Measurements from ENCODE around the gene KIRREL3. TPM values are rescaled to one million over a fixed set of nuclear protein-coding genes. Genes with fewer than 3 reads are reported as not detected.

KIRREL3 gene
- total RNA-seq, 1 donor from 2014 or later, result under 0.01 TPM

DNA sequence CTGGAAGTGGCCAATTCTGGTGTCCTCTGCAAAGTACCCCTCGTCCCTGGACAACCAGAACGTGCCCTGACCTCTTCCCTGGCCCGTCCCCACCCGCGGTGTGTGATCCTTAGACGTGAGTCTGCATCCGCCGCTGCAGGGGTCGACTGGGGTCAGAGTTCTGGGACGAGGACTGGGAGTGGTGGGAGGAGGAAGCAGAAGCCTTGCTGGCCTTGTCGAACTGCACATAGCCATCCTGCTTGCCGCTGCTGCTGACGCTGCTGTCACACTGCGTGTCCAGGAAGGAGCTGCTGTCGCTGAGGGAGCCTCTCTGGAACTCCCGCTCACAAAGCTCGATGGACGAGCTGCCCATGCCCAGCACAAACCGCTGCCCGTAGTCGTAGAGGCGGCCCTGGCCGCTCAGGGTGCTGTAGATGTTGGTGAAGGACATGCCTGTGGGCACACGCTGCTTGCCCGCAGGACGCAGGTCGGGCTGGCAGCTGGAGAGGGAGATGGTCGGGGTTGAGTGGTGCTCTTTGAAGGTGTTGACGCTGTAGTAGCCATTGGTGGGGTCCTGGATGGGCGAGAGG is 576.0 kb downstream of the KIRREL3 start:
- H3K36me3 ChIP-seq (ENCODE audit: control insufficient read depth in 3 of 3, insufficient read depth in 3 of 3, low read length in 3 of 3), result no peaks in the 10 kb centered on the region
- H3K4me1 ChIP-seq (ENCODE audit: control insufficient read depth in 3 of 3, insufficient read depth in 3 of 3, low read length in 3 of 3), result peaks cover 17 to 26% (median 20%) of the 10 kb centered on the region in 3 donors
- H3K4me3 ChIP-seq (ENCODE audit: low read length in 3 of 3), result no peak overlapping the region
- no peaks in the 10 kb centered on the region for H3K27me3 ChIP-seq (ENCODE audit: control insufficient read depth in 3 of 3, insufficient read depth in 3 of 3, low read length in 3 of 3)
- H3K27ac ChIP-seq (ENCODE audit: low read depth, low read length), result no peak overlapping the region
- H3K9ac ChIP-seq (ENCODE audit: low read depth in 1 of 3, low read length in 3 of 3), result no peak overlapping the region
- no peaks in the 10 kb centered on the region for H3K9me3 ChIP-seq (ENCODE audit: control insufficient read depth in 3 of 3, low read length in 3 of 3)

DNA sequence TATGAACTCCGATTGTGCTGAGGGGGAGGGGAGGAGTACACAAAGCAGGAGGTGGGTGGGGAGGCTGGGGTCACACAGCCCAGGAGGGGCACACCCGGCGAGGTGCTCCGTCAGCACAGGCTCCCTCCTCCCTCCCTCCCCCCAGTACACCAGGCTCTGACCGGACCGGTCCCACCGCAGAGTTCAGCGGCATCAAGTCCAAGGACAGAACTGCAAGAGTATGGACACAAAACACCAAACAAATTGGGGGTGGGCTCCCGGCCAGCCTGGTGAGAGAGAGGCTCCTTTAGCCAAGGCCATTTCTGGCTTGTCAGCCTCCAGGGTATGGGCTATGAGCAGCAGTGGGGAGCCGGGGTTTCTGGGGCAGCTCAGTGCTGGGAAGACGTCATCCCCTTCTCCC is 576.8 kb downstream of the KIRREL3 start:
- Histone ChIP-seq H3K4me3 (ENCODE audit: low read length in 3 of 3) (no peak overlapping the region), H3K27me3 (ENCODE audit: control insufficient read depth in 3 of 3, insufficient read depth in 3 of 3, low read length in 3 of 3) (no peaks in the 10 kb centered on the region), H3K9ac (ENCODE audit: low read depth in 1 of 3, low read length in 3 of 3) (no peak overlapping the region), H3K9me3 (ENCODE audit: control insufficient read depth in 3 of 3, low read length in 3 of 3) (no peaks in the 10 kb centered on the region), H3K27ac (ENCODE audit: low read depth, low read length) (no peak overlapping the region), H3K4me1 (ENCODE audit: control insufficient read depth in 3 of 3, insufficient read depth in 3 of 3, low read length in 3 of 3) (peaks cover 17 to 26% (median 20%) of the 10 kb centered on the region in 3 donors), H3K36me3 (ENCODE audit: control insufficient read depth in 3 of 3, insufficient read depth in 3 of 3, low read length in 3 of 3) (no peaks in the 10 kb centered on the region)

DNA sequence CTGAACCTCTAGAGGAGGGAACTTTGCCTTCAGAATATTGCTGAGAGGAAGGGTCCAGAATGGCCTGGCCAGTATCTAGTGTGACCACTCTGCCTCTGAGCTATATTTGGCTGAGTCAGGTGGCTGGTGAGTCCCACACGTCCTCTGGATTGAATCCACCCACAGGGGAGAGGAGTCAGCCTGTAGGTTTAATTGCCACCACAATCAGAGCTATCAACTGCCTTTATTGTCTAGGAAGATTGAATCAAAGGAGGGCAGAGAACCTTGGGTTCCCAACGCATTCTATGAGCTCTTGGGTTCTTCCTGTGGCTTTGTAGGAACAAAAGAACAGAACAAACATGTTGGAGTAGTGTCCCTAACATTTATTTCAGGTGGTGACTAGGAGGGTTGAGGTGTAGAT is 577.4 kb downstream of the KIRREL3 start:
- Histone ChIP-seq H3K27ac (ENCODE audit: low read depth, low read length) (no peak overlapping the region), H3K4me1 (ENCODE audit: control insufficient read depth in 3 of 3, insufficient read depth in 3 of 3, low read length in 3 of 3) (peaks cover 17 to 26% (median 20%) of the 10 kb centered on the region in 3 donors), H3K9ac (ENCODE audit: low read depth in 1 of 3, low read length in 3 of 3) (no peak overlapping the region), H3K36me3 (ENCODE audit: control insufficient read depth in 3 of 3, insufficient read depth in 3 of 3, low read length in 3 of 3) (no peaks in the 10 kb centered on the region), H3K9me3 (ENCODE audit: control insufficient read depth in 3 of 3, low read length in 3 of 3) (no peaks in the 10 kb centered on the region), H3K27me3 (ENCODE audit: control insufficient read depth in 3 of 3, insufficient read depth in 3 of 3, low read length in 3 of 3) (no peaks in the 10 kb centered on the region), H3K4me3 (ENCODE audit: low read length in 3 of 3) (no peak overlapping the region)

DNA sequence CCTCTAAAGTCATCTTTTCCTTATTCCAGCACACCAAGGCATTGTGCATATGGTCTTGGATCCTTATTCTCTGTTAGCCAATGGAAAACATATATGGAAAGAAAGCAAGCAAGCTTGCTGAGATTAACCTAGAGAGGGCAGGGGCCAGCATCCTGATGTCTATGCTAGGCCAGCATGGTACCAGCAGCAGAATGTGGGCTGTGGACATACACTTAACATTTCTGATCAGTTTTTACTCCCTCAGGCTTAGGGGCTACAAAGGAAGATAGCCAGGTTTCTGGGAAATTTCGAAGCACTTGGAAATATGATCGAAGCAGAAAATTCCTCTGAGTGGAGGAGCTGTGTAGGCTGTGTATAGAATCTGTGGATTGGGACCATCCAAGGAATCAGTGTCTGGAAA is 578.1 kb downstream of the KIRREL3 start:
- Histone ChIP-seq H3K27ac (ENCODE audit: low read depth, low read length) (no peak overlapping the region), H3K27me3 (ENCODE audit: control insufficient read depth in 3 of 3, insufficient read depth in 3 of 3, low read length in 3 of 3) (no peaks in the 10 kb centered on the region), H3K4me3 (ENCODE audit: low read length in 3 of 3) (no peak overlapping the region), H3K9ac (ENCODE audit: low read depth in 1 of 3, low read length in 3 of 3) (no peak overlapping the region), H3K9me3 (ENCODE audit: control insufficient read depth in 3 of 3, low read length in 3 of 3) (no peaks in the 10 kb centered on the region), H3K4me1 (ENCODE audit: control insufficient read depth in 3 of 3, insufficient read depth in 3 of 3, low read length in 3 of 3) (peaks cover 17 to 26% (median 19%) of the 10 kb centered on the region in 3 donors), H3K36me3 (ENCODE audit: control insufficient read depth in 3 of 3, insufficient read depth in 3 of 3, low read length in 3 of 3) (no peaks in the 10 kb centered on the region)

DNA sequence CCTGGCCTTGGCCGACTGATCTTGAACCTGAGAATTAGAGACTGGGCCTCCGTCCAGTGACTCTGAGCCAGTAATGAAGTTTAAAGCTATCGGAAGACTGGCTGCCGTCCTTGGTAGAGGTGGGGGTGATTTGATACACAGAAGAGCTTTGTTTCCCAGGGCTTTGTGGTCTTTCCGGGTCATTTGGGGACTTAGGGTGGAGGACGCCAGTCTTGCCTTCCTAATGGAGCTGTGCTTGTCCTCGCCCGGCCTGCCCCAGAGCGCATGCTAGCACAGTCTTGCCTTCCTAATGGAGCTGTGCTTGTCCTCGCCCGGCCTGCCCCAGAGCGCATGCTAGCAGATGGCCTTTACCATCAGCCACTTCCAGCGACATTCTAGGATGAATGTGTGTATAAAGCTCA is 579.3 kb downstream of the KIRREL3 start:
- Histone ChIP-seq H3K4me1 (ENCODE audit: control insufficient read depth in 3 of 3, insufficient read depth in 3 of 3, low read length in 3 of 3) (peaks cover 18 to 29% (median 20%) of the 10 kb centered on the region in 3 donors), H3K27ac (ENCODE audit: low read depth, low read length) (no peak overlapping the region), H3K9ac (ENCODE audit: low read depth in 1 of 3, low read length in 3 of 3) (no peak overlapping the region), H3K9me3 (ENCODE audit: control insufficient read depth in 3 of 3, low read length in 3 of 3) (no peaks in the 10 kb centered on the region), H3K4me3 (ENCODE audit: low read length in 3 of 3) (no peak overlapping the region), H3K36me3 (ENCODE audit: control insufficient read depth in 3 of 3, insufficient read depth in 3 of 3, low read length in 3 of 3) (no peaks in the 10 kb centered on the region), H3K27me3 (ENCODE audit: control insufficient read depth in 3 of 3, insufficient read depth in 3 of 3, low read length in 3 of 3) (no peaks in the 10 kb centered on the region)

DNA sequence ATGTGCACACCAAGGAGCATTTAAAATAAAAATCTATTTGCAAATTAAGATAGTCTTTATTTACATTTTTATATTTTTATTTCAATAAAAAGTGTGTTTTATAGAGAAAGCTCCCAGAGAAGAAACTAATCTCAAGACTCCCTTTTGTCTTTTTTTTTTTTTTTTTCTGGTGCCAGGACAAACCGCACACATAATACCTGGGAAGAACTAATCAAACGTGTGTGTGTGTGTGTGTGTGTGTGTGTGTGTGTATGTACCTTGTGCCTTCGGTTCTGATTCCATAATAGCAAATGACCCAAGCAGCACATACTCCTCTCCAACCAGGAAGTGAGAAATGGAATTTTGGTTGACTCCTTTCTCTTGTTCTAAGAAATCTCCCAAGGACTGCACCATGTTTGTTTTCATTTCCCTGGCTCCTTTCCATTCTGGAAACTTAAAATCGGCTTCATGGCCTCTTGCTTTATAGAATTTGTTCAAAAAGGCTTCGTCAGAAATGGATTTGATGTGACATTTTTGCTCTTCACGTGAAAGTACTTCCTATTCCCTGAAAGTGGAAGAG is 579.8 kb downstream of the KIRREL3 start:
- no peaks in the 10 kb centered on the region for H3K27me3 ChIP-seq (ENCODE audit: control insufficient read depth in 3 of 3, insufficient read depth in 3 of 3, low read length in 3 of 3)
- H3K4me1 ChIP-seq (ENCODE audit: control insufficient read depth in 3 of 3, insufficient read depth in 3 of 3, low read length in 3 of 3), result peaks cover 23 to 34% (median 24%) of the 10 kb centered on the region in 3 donors
- H3K36me3 ChIP-seq (ENCODE audit: control insufficient read depth in 3 of 3, insufficient read depth in 3 of 3, low read length in 3 of 3), result no peaks in the 10 kb centered on the region
- no peak overlapping the region for H3K9ac ChIP-seq (ENCODE audit: low read depth in 1 of 3, low read length in 3 of 3)
- no peaks in the 10 kb centered on the region for H3K9me3 ChIP-seq (ENCODE audit: control insufficient read depth in 3 of 3, low read length in 3 of 3)
- no peak overlapping the region for H3K27ac ChIP-seq (ENCODE audit: low read depth, low read length)
- no peak overlapping the region for H3K4me3 ChIP-seq (ENCODE audit: low read length in 3 of 3)

DNA sequence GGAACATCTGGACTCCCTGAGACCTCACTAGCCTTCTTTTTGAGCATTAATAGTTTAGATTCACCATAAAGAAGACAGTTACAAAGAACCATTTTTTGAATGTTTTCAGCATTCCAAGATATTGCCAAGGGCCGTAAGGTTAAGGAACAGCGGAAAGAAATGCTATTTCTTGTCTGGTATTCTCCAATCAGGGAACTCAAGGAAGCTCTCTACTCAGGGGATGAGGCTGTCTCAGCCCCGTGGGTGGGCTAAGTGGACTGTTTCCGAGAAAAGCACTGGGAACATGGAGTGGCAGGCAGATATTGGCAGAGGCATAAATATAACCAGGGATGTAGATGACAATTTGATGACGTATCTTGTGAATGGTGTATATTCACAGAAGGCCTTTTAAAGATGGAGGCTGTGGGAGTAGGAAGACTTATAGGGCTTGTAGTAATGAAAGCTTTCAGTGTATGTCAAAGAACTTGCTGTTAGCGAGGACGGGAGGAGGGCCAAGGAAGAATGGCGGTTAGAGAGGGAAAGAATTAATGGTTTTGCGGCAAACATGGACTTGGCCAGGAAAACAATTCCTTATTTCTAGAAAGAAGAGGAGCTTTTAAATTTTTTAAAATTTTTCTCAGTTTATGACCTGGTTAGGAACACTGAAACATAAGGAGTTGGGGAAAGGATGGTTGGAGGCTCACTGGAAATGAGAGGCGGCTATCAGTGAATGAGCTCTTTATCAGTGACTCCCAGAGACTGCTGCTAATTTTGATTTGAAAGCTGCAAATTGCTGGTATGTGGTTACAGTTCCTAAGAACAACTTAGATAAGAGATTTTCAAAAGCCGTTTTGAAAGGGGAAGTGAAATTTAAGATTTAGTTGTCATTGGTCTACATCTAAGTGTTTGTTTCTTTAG is 580.5 kb downstream of the KIRREL3 start:
- Histone ChIP-seq H3K4me3 (ENCODE audit: low read length in 3 of 3) (no peak overlapping the region), H3K9ac (ENCODE audit: low read depth in 1 of 3, low read length in 3 of 3) (no peak overlapping the region), H3K36me3 (ENCODE audit: control insufficient read depth in 3 of 3, insufficient read depth in 3 of 3, low read length in 3 of 3) (no peaks in the 10 kb centered on the region), H3K9me3 (ENCODE audit: control insufficient read depth in 3 of 3, low read length in 3 of 3) (no peaks in the 10 kb centered on the region), H3K27me3 (ENCODE audit: control insufficient read depth in 3 of 3, insufficient read depth in 3 of 3, low read length in 3 of 3) (no peaks in the 10 kb centered on the region), H3K4me1 (ENCODE audit: control insufficient read depth in 3 of 3, insufficient read depth in 3 of 3, low read length in 3 of 3) (peaks cover 29 to 40% (median 32%) of the 10 kb centered on the region in 3 donors), H3K27ac (ENCODE audit: low read depth, low read length) (no peak overlapping the region)

DNA sequence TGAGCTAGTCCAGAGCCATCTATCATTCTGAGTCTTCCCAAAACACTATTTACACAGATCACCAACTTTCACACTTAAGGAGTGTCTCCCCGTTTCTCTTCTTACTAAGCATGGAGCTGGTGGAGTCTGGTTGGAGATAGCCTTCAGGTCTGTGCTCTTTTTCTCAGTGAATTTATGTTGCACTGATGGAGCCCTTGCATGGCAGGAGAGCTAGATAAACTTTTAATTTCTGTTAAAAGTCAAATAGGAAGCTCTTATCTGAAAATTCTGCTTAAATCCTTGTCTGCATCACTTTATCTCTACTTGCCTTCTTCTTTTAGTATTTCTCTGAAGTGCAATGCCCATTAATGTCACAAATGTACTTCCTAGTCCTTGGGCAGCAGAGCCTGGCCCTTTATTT is 581.7 kb downstream of the KIRREL3 start:
- Histone ChIP-seq H3K9me3 (ENCODE audit: control insufficient read depth in 3 of 3, low read length in 3 of 3) (no peaks in the 10 kb centered on the region), H3K9ac (ENCODE audit: low read depth in 1 of 3, low read length in 3 of 3) (no peak overlapping the region), H3K4me3 (ENCODE audit: low read length in 3 of 3) (no peak overlapping the region), H3K36me3 (ENCODE audit: control insufficient read depth in 3 of 3, insufficient read depth in 3 of 3, low read length in 3 of 3) (peaks cover 0 to 1% (median 0%) of the 10 kb centered on the region in 3 donors), H3K27ac (ENCODE audit: low read depth, low read length) (no peak overlapping the region), H3K4me1 (ENCODE audit: control insufficient read depth in 3 of 3, insufficient read depth in 3 of 3, low read length in 3 of 3) (peaks cover 36 to 47% (median 43%) of the 10 kb centered on the region in 3 donors), H3K27me3 (ENCODE audit: control insufficient read depth in 3 of 3, insufficient read depth in 3 of 3, low read length in 3 of 3) (no peaks in the 10 kb centered on the region)

DNA sequence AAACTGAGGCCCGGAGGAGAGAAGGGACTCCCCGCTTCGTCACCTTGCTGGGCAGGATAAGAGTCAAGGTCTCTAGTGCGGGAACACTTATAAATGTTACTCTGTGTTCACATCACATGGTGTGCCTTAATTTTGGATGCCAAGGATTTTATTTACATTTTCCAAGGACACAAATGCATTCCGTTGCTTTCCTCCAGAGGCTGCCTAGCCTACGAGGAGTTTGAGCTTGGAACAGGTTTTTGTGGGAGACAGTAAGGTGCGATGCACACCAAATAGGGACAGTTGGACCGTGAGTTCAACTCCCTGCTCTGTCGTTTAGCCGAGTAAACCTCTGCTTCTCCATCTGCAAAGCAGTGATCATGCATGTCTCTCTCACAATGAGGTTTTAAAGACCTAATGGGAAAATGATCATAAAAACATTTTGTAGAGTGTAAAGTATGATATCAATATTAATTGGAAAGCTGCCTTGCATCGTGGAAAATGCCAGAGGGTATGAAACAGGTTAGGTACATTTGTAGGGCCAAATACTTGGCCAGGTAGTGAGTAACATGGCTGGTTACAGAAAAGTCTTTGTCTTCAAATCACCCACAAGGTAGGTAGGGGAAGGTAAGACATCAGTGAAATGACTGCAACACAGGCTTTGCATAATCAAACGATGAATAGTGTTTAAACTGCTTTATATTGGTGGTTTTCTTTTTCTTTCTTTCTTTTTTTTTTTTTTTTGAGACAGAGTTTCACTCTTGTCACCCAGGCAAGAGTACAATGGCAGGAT is 583.3 kb downstream of the KIRREL3 start:
- Histone ChIP-seq H3K4me3 (ENCODE audit: low read length in 3 of 3) (peak overlapping the region; percentile 64 to 68 (median 66)), H3K9me3 (ENCODE audit: control insufficient read depth in 3 of 3, low read length in 3 of 3) (no peaks in the 10 kb centered on the region), H3K9ac (ENCODE audit: low read depth in 1 of 3, low read length in 3 of 3) (peak overlapping the region; percentile 51 to 78 (median 67)), H3K27ac (ENCODE audit: low read depth, low read length) (peak overlapping the region; percentile 73), H3K36me3 (ENCODE audit: control insufficient read depth in 3 of 3, insufficient read depth in 3 of 3, low read length in 3 of 3) (peaks cover 0 to 6% (median 0%) of the 10 kb centered on the region in 3 donors), H3K4me1 (ENCODE audit: control insufficient read depth in 3 of 3, insufficient read depth in 3 of 3, low read length in 3 of 3) (peaks cover 34 to 45% (median 41%) of the 10 kb centered on the region in 3 donors), H3K27me3 (ENCODE audit: control insufficient read depth in 3 of 3, insufficient read depth in 3 of 3, low read length in 3 of 3) (no peaks in the 10 kb centered on the region)
